H1 (cell line): ENCODE results near the gene ID1. TPM values are rescaled to one million over a fixed set of nuclear protein-coding genes. Genes with fewer than 3 reads are reported as not detected.
"Not testable (repeated sequence)": the region's sequence is repeated elsewhere in the genome, so short reads cannot be mapped to it uniquely, and the experiment has no call there.

Experiments used
- CTCF ChIA-PET: fragments of 300-600 bp; sonication (Branson Sonifier 250); formaldehyde crosslinking; loops from one replicate; lab custom pipeline; 2021; ENCODE audit not compliant: partially characterized antibody; lab: Charles Lee
- POLR2A ChIA-PET: fragments of 300-600 bp; sonication (Branson Sonifier 250); formaldehyde crosslinking; loops from one replicate; lab custom pipeline; 2021; ENCODE audit warnings: inconsistent platforms; ENCODE audit not compliant: partially characterized antibody; lab: Charles Lee
- DNase-seq, 2 experiments: peaks; one replicate each; pipeline versions ENCODE4 v3.0.0 to v3.0.0-alpha.2; 2010 to 2022; ENCODE audit warnings: low spot score in 2 of 2, low read depth in 1 of 2, mixed read lengths in 1 of 2
- FAIRE-seq: peaks from 2 replicates; lab custom pipeline; 2011; peaks lifted over from hg19 to GRCh38; lab: Jason Lieb, UNC
- H2AFZ ChIP-seq: 2 replicates; pipeline ENCODE4 v1.8.1; 2012; ENCODE audit warnings: low read length, inconsistent platforms
- H2AK5ac ChIP-seq: 2 replicates; pipeline ENCODE4 v1.6.1; 2013; ENCODE audit warnings: low read depth, low read length
- H2BK120ac ChIP-seq: replicated peaks from 2 replicates; pipeline ENCODE3; 2013; ENCODE audit warnings: low read depth, low read length, inconsistent platforms
- H2BK12ac ChIP-seq: 2 replicates; pipeline ENCODE4 v1.6.1; 2013; ENCODE audit warnings: low read depth, low read length
- H2BK15ac ChIP-seq: 2 replicates; pipeline ENCODE4 v1.6.1; 2013; ENCODE audit warnings: low read length
- H2BK20ac ChIP-seq: 2 replicates; pipeline ENCODE4 v1.6.1; 2013; ENCODE audit warnings: low read length
- H2BK5ac ChIP-seq: 2 replicates; pipeline ENCODE4 v1.6.1; 2013; ENCODE audit warnings: low read depth, low read length
- H3K14ac ChIP-seq: 2 replicates; pipeline ENCODE4 v1.6.1; 2013; ENCODE audit warnings: inconsistent platforms; ENCODE audit not compliant: insufficient read length
- H3K18ac ChIP-seq: 2 replicates; pipeline ENCODE4 v1.6.1; 2013; ENCODE audit warnings: low read length; ENCODE audit errors: extremely low read depth
- H3K23ac ChIP-seq: 2 replicates; pipeline ENCODE4 v1.6.1; 2013; ENCODE audit warnings: inconsistent platforms; ENCODE audit not compliant: insufficient read length
- H3K23me2 ChIP-seq: 2 replicates; pipeline ENCODE4 v1.6.1; 2013; ENCODE audit warnings: low read depth, low read length
- H3K27ac ChIP-seq: 2 replicates; pipeline ENCODE4 v1.6.1; 2011; ENCODE audit warnings: low read depth, low read length, inconsistent platforms
- H3K27me3 ChIP-seq, 4 experiments: replicated peaks in 1 of 4; 1 replicate in 1 of 4; 2 replicates in 3 of 4; pipeline versions ENCODE4 v1.6.1 to v1.8.1; 2011 to 2013; ENCODE audit warnings: low read length in 3 of 4, mild to moderate bottlenecking in 3 of 4, inconsistent platforms in 2 of 4, mixed read lengths in 2 of 4, moderate library complexity in 1 of 4; ENCODE audit not compliant: control insufficient read depth in 3 of 4, insufficient read depth in 3 of 4; ENCODE audit errors: extremely low read depth in 1 of 4
- H3K36me3 ChIP-seq, 4 experiments: 2 replicates each; pipeline versions ENCODE4 v1.6.1 to v1.8.1; 2011 to 2013; ENCODE audit warnings: mild to moderate bottlenecking in 4 of 4, low read length in 3 of 4, moderate library complexity in 2 of 4, control low read depth in 1 of 4, inconsistent platforms in 1 of 4; ENCODE audit not compliant: insufficient read depth in 4 of 4, control insufficient read depth in 2 of 4
- H3K4ac ChIP-seq: replicated peaks from 2 replicates; pipeline ENCODE3; 2013; ENCODE audit warnings: low read length, low read depth, mixed read lengths, inconsistent platforms; ENCODE audit not compliant: insufficient read length
- H3K4me1 ChIP-seq, 4 experiments: replicated peaks in 1 of 4; 1 replicate in 1 of 4; 2 replicates in 3 of 4; pipeline versions ENCODE4 v1.6.1 to v1.8.1; 2011 to 2013; ENCODE audit warnings: low read length in 3 of 4, inconsistent platforms in 2 of 4, mixed read lengths in 1 of 4; ENCODE audit not compliant: insufficient read depth in 4 of 4, control insufficient read depth in 3 of 4
- H3K4me2 ChIP-seq, 2 experiments: 2 replicates each; pipeline versions ENCODE4 v1.6.1 to v1.8.1; 2011 to 2013; ENCODE audit warnings: low read depth in 2 of 2, low read length in 2 of 2, control low read depth in 1 of 2, inconsistent platforms in 1 of 2, mild to moderate bottlenecking in 1 of 2; ENCODE audit not compliant: insufficient read depth in 1 of 2
- H3K4me3 ChIP-seq, 4 experiments: fragments of 200-600, 300-600 bp in 1 of 4; sonication (generic), shearing (Covaris generic), sonication (Bioruptor Twin) in 1 of 4; 2 replicates each; pipeline versions ENCODE4 v1.5.1 to v1.8.1; 2011 to 2016; ENCODE audit warnings: low read length in 4 of 4, low read depth in 3 of 4, control low read depth in 2 of 4, inconsistent platforms in 2 of 4, mild to moderate bottlenecking in 2 of 4, mixed read lengths in 1 of 4, moderate library complexity in 1 of 4; ENCODE audit not compliant: insufficient read depth in 2 of 4; ENCODE audit errors: extremely low read depth in 1 of 4
- H3K56ac ChIP-seq: replicated peaks from 2 replicates; pipeline ENCODE3; 2013; ENCODE audit warnings: low read depth, mild to moderate bottlenecking, mixed read lengths, low read length, inconsistent platforms; ENCODE audit not compliant: insufficient read length
- H3K79me1 ChIP-seq: 2 replicates; pipeline ENCODE4 v1.6.1; 2013; ENCODE audit warnings: low read depth, low read length, control low read depth
- H3K79me2 ChIP-seq, 2 experiments: 2 replicates each; pipeline versions ENCODE4 v1.6.1 to v1.8.1; 2012 to 2013; ENCODE audit warnings: low read length in 2 of 2, mild to moderate bottlenecking in 2 of 2, inconsistent platforms in 1 of 2; ENCODE audit not compliant: insufficient read depth in 2 of 2, control insufficient read depth in 1 of 2
- H3K9ac ChIP-seq, 4 experiments: replicated peaks in 1 of 4; 1 replicate in 1 of 4; 2 replicates in 3 of 4; pipeline versions ENCODE4 v1.6.1 to v1.8.1; 2011 to 2013; ENCODE audit warnings: low read depth in 3 of 4, low read length in 3 of 4, control low read depth in 2 of 4, mild to moderate bottlenecking in 2 of 4, moderate library complexity in 2 of 4, inconsistent platforms in 1 of 4; ENCODE audit errors: extremely low read depth in 1 of 4
- H3K9me3 ChIP-seq, 2 experiments: 2 replicates each; pipeline versions ENCODE4 v1.6.1 to v1.8.1; 2012 to 2013; ENCODE audit warnings: mild to moderate bottlenecking in 2 of 2, moderate library complexity in 2 of 2, control low read depth in 1 of 2, inconsistent platforms in 1 of 2, low read depth in 1 of 2, low read length in 1 of 2, mixed read lengths in 1 of 2; ENCODE audit not compliant: insufficient read depth in 2 of 2
- H4K20me1 ChIP-seq, 2 experiments: replicated peaks in 1 of 2; 2 replicates each; pipeline versions ENCODE3 to v1.8.1; 2011 to 2013; ENCODE audit warnings: inconsistent platforms in 2 of 2, low read length in 2 of 2, mild to moderate bottlenecking in 1 of 2; ENCODE audit not compliant: insufficient read depth in 2 of 2, control insufficient read depth in 1 of 2
- H4K5ac ChIP-seq: 2 replicates; pipeline ENCODE4 v1.6.1; 2013; ENCODE audit warnings: low read length, low read depth, mixed read lengths, inconsistent platforms; ENCODE audit not compliant: insufficient read length
- H4K8ac ChIP-seq: 2 replicates; pipeline ENCODE4 v1.8.0; 2013; ENCODE audit warnings: mild to moderate bottlenecking, moderate library complexity, low read length, inconsistent platforms; ENCODE audit not compliant: insufficient read depth; ENCODE audit errors: extremely low read depth
- H4K91ac ChIP-seq: replicated peaks from 2 replicates; pipeline ENCODE3; 2013; ENCODE audit warnings: low read length, mixed read lengths, inconsistent platforms; ENCODE audit not compliant: insufficient read length
- WGBS, 2 experiments: shearing (Covaris generic) in 1 of 2; methylation state at CpG; one replicate each; pipeline versions ENCODE4 v1.1.6 to v1.1.7; 2013 to 2015; ENCODE audit warnings: low lambda C conversion rate in 2 of 2, mixed read lengths in 2 of 2, inconsistent platforms in 1 of 2, low coverage in 1 of 2, missing lambda C conversion rate in 1 of 2; ENCODE audit not compliant: insufficient replicate concordance in 2 of 2, insufficient coverage in 1 of 2, insufficient read length in 1 of 2; ENCODE audit errors: extremely low coverage in 1 of 2, missing lambda C conversion rate in 1 of 2; 5-methylcytosine and 5-hydroxymethylcytosine counted together
- polyA plus RNA-seq, 7 experiments: library from polyadenylated mRNA; depleted of rRNA in 3 of 7; stranded (reverse) in 5 of 7; unstranded in 2 of 7; fragments of >200 nt in 5 of 7; fragments of 200-250 nt in 2 of 7; gene quantifications; 1 replicate in 5 of 7; 2 replicates in 1 of 7; 4 replicates in 1 of 7; pipeline versions ENCODE4 v1.2.1 to v1.2.3, GENCODE V29; 2011 to 2013; ENCODE audit warnings: missing spikeins in 2 of 7, mixed read lengths in 2 of 7
- total RNA-seq: library from RNA; stranded (reverse); fragmentation: NEBNext Ultra II Directional; extraction: Animal tissue kit (Norgen Biotek cat#: 25700); gene quantifications from 2 replicates; pipeline ENCODE4 v1.2.1, GENCODE V29; 2021

ID1 gene
- total and polyA plus RNA-seq, 2 of the 8 experiments (the other 6 are each of a cell fraction or from before 2014, with no cell fraction given) = 120 to 357 TPM

- not testable (repeated sequence) for H3K27me3 ChIP-seq, FAIRE-seq
- H3K9ac ChIP-seq = peak overlapping the region in 2 of 4 experiments; percentile 25 to 42; a peak in 2 of 7 replicates
These were observed 8.7 kb upstream of the ID1 start for GRCh38 chr20:31596412-31596715.

More at GRCh38 chr20:31596412-31596715, 8.7 kb upstream of the ID1 start:
- WGBS, 2 experiments = 94% methylated on average over 3 of the region's 4 CpGs; no CpG with 5 or more reads in 1 of the 2 experiments
- not testable (repeated sequence) for H3K79me1 ChIP-seq, H3K23me2 ChIP-seq, H3K79me2 ChIP-seq, H3K14ac ChIP-seq, DNase-seq, H3K9me3 ChIP-seq, H3K23ac ChIP-seq, H4K20me1 ChIP-seq, H3K36me3 ChIP-seq, H2AFZ ChIP-seq
- peak overlapping the region; percentile 30 for H3K4ac ChIP-seq
- peak overlapping the region; percentile 81 for H2BK120ac ChIP-seq
- H3K56ac ChIP-seq = peak overlapping the region; percentile 1
- peak overlapping the region; percentile 91 for H4K8ac ChIP-seq
- H3K4me1 ChIP-seq = peaks cover 19 to 27% (median 20%) of the 10 kb centered on the region in 4 experiments
- H3K4me3 ChIP-seq = peak overlapping the region in 1 of 4 experiments; percentile 16; a peak in 1 of 8 replicates
- peak overlapping the region; percentile 69; the same call in 1 of the 2 replicates for H3K27ac ChIP-seq
- H3K4me2 ChIP-seq = peak overlapping the region; percentile 14 to 42; a peak in 1 of 4 replicates
- H2AK5ac ChIP-seq = peak overlapping the region; percentile 97
- H2BK5ac ChIP-seq = peak overlapping the region; percentile 100
- H2BK20ac ChIP-seq = peak overlapping the region; percentile 92
- H4K91ac ChIP-seq = peak overlapping the region; percentile 97
- H2BK15ac ChIP-seq = peak overlapping the region; percentile 74; the same call in 1 of the 2 replicates
- H4K5ac ChIP-seq = peak overlapping the region; percentile 72
- CTCF ChIA-PET = interaction anchor here (0.6 to 32.8 kb wide), 6 partner anchors 10 to 93 kb away, joined by 3 to 1559 read pairs (median 3); no protein-coding TSS in a partner anchor
- peak overlapping the region; percentile 100 for H2BK12ac ChIP-seq
- POLR2A ChIA-PET = interaction anchor here (1.5 to 26.1 kb wide), 5 partner anchors 10 to 44 kb away, joined by 4 to 1033 read pairs (median 48); partner anchors contain the start of gene ID1
- H3K18ac ChIP-seq = peak overlapping the region; percentile 100
